ENCODE measurements around the gene UBXN7. TPM values are rescaled to one million over a fixed set of nuclear protein-coding genes. Genes with fewer than 3 reads are reported as not detected.

The UBXN7 gene
- total RNA-seq, 2 donors from 2014 or later = 28.8 to 45.4 TPM

DNA sequence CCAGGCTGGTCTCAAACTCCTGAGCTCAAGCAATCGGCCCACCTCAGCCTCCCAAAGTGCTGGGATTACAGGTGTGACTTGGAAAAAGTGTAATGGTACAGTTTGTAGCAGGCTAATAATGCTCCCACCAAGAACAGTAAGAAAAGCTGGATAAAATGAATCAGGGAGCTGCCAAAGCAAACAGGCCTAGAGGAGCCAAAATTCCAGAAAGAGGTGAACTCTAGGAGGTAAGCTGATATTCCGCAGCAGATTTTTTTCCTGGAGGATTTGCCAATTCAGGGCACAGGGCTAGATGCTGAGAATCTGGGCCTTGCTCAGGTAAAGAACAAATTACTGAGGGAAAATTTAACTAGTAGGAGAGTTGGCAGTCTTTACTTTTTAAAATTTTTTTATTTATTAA lies 133.7 kb downstream of the UBXN7 start:
- H3K4me3 ChIP-seq = no peak overlapping the region
- intact Hi-C loops (cut with DNase I) = no loop called here
- DNase-seq = no peak
- H3K27me3 ChIP-seq = no peaks in the 10 kb centered on the region
- H3K27ac ChIP-seq = no peak overlapping the region
- no peaks in the 10 kb centered on the region for H3K9me3 ChIP-seq
- TF ChIP-seq, protein P1, sequence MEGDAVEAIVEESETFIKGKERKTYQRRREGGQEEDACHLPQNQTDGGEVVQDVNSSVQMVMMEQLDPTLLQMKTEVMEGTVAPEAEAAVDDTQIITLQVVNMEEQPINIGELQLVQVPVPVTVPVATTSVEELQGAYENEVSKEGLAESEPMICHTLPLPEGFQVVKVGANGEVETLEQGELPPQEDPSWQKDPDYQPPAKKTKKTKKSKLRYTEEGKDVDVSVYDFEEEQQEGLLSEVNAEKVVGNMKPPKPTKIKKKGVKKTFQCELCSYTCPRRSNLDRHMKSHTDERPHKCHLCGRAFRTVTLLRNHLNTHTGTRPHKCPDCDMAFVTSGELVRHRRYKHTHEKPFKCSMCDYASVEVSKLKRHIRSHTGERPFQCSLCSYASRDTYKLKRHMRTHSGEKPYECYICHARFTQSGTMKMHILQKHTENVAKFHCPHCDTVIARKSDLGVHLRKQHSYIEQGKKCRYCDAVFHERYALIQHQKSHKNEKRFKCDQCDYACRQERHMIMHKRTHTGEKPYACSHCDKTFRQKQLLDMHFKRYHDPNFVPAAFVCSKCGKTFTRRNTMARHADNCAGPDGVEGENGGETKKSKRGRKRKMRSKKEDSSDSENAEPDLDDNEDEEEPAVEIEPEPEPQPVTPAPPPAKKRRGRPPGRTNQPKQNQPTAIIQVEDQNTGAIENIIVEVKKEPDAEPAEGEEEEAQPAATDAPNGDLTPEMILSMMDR (IDR thresholded peaks at IDR 0.05) = no peak
- no peak overlapping the region for H3K9ac ChIP-seq (ENCODE audit: low read depth in 2 of 2, low read length in 2 of 2)
- H3K36me3 ChIP-seq = no peaks in the 10 kb centered on the region
- no peaks in the 10 kb centered on the region for H3K4me1 ChIP-seq

Other genes with a start within 250 kb of the UBXN7 start
- gene ZDHHC19, start 221.0 kb downstream of the UBXN7 start, total RNA-seq = not detected
- gene SLC51A, start 215.9 kb downstream of the UBXN7 start, total RNA-seq = 10 to 100 TPM in 1 of 2 donors, 1 to 10 TPM in 1; 2.1 to 65.1 TPM
- 10 to 100 TPM; 56.1 to 61.5 TPM for gene PCYT1A, start 144.7 kb downstream of the UBXN7 start, total RNA-seq
- 1 to 10 TPM; 4.0 to 7.6 TPM for gene DYNLT2B, start 114.2 kb downstream of the UBXN7 start, total RNA-seq
- under 1 TPM in 1 of 2 donors, not detected in 1; 0.88 TPM for gene TM4SF19, start 94.0 kb downstream of the UBXN7 start, total RNA-seq
- 10 to 100 TPM; 30.3 to 34.2 TPM for gene RNF168, start 71.3 kb upstream of the UBXN7 start, total RNA-seq
- not detected for gene SMCO1, start 82.9 kb upstream of the UBXN7 start, total RNA-seq
- gene WDR53, start 136.1 kb upstream of the UBXN7 start, total RNA-seq = 10 to 100 TPM in 1 of 2 donors, 1 to 10 TPM in 1; 8.0 to 11.7 TPM
- gene FBXO45, start 136.2 kb upstream of the UBXN7 start, total RNA-seq = 10 to 100 TPM; 12.1 to 13.9 TPM
- 1 to 10 TPM; 2.1 to 2.2 TPM for gene NRROS, start 207.3 kb upstream of the UBXN7 start, total RNA-seq

Measured in colonic mucosa (tissue), 4 donors.